H1 (cell line): ENCODE results near the gene RHO. TPM values are rescaled to one million over a fixed set of nuclear protein-coding genes. Genes with fewer than 3 reads are reported as not detected.

Source experiments
- CTCF ChIA-PET: fragments of 300-600 bp; sonication (Branson Sonifier 250); formaldehyde crosslinking; loops from one replicate; lab custom pipeline; 2021; ENCODE audit not compliant: partially characterized antibody; lab: Charles Lee
- POLR2A ChIA-PET: fragments of 300-600 bp; sonication (Branson Sonifier 250); formaldehyde crosslinking; loops from one replicate; lab custom pipeline; 2021; ENCODE audit warnings: inconsistent platforms; ENCODE audit not compliant: partially characterized antibody; lab: Charles Lee
- DNase-seq, 2 experiments: peaks; one replicate each; pipeline versions ENCODE4 v3.0.0 to v3.0.0-alpha.2; 2010 to 2022; ENCODE audit warnings: low spot score in 2 of 2, low read depth in 1 of 2, mixed read lengths in 1 of 2
- FAIRE-seq: peaks from 2 replicates; lab custom pipeline; 2011; peaks lifted over from hg19 to GRCh38; lab: Jason Lieb, UNC
- H2AFZ ChIP-seq: 2 replicates; pipeline ENCODE4 v1.8.1; 2012; ENCODE audit warnings: low read length, inconsistent platforms
- H2AK5ac ChIP-seq: 2 replicates; pipeline ENCODE4 v1.6.1; 2013; ENCODE audit warnings: low read depth, low read length
- H2BK120ac ChIP-seq: replicated peaks from 2 replicates; pipeline ENCODE3; 2013; ENCODE audit warnings: low read depth, low read length, inconsistent platforms
- H2BK12ac ChIP-seq: 2 replicates; pipeline ENCODE4 v1.6.1; 2013; ENCODE audit warnings: low read depth, low read length
- H2BK15ac ChIP-seq: 2 replicates; pipeline ENCODE4 v1.6.1; 2013; ENCODE audit warnings: low read length
- H2BK20ac ChIP-seq: 2 replicates; pipeline ENCODE4 v1.6.1; 2013; ENCODE audit warnings: low read length
- H2BK5ac ChIP-seq: 2 replicates; pipeline ENCODE4 v1.6.1; 2013; ENCODE audit warnings: low read depth, low read length
- H3K14ac ChIP-seq: 2 replicates; pipeline ENCODE4 v1.6.1; 2013; ENCODE audit warnings: inconsistent platforms; ENCODE audit not compliant: insufficient read length
- H3K18ac ChIP-seq: 2 replicates; pipeline ENCODE4 v1.6.1; 2013; ENCODE audit warnings: low read length; ENCODE audit errors: extremely low read depth
- H3K23ac ChIP-seq: 2 replicates; pipeline ENCODE4 v1.6.1; 2013; ENCODE audit warnings: inconsistent platforms; ENCODE audit not compliant: insufficient read length
- H3K23me2 ChIP-seq: 2 replicates; pipeline ENCODE4 v1.6.1; 2013; ENCODE audit warnings: low read depth, low read length
- H3K27ac ChIP-seq: 2 replicates; pipeline ENCODE4 v1.6.1; 2011; ENCODE audit warnings: low read depth, low read length, inconsistent platforms
- H3K27me3 ChIP-seq, 4 experiments: replicated peaks in 1 of 4; 1 replicate in 1 of 4; 2 replicates in 3 of 4; pipeline versions ENCODE4 v1.6.1 to v1.8.1; 2011 to 2013; ENCODE audit warnings: low read length in 3 of 4, mild to moderate bottlenecking in 3 of 4, inconsistent platforms in 2 of 4, mixed read lengths in 2 of 4, moderate library complexity in 1 of 4; ENCODE audit not compliant: control insufficient read depth in 3 of 4, insufficient read depth in 3 of 4; ENCODE audit errors: extremely low read depth in 1 of 4
- H3K36me3 ChIP-seq, 4 experiments: 2 replicates each; pipeline versions ENCODE4 v1.6.1 to v1.8.1; 2011 to 2013; ENCODE audit warnings: mild to moderate bottlenecking in 4 of 4, low read length in 3 of 4, moderate library complexity in 2 of 4, control low read depth in 1 of 4, inconsistent platforms in 1 of 4; ENCODE audit not compliant: insufficient read depth in 4 of 4, control insufficient read depth in 2 of 4
- H3K4ac ChIP-seq: replicated peaks from 2 replicates; pipeline ENCODE3; 2013; ENCODE audit warnings: low read length, low read depth, mixed read lengths, inconsistent platforms; ENCODE audit not compliant: insufficient read length
- H3K4me1 ChIP-seq, 4 experiments: replicated peaks in 1 of 4; 1 replicate in 1 of 4; 2 replicates in 3 of 4; pipeline versions ENCODE4 v1.6.1 to v1.8.1; 2011 to 2013; ENCODE audit warnings: low read length in 3 of 4, inconsistent platforms in 2 of 4, mixed read lengths in 1 of 4; ENCODE audit not compliant: insufficient read depth in 4 of 4, control insufficient read depth in 3 of 4
- H3K4me2 ChIP-seq, 2 experiments: 2 replicates each; pipeline versions ENCODE4 v1.6.1 to v1.8.1; 2011 to 2013; ENCODE audit warnings: low read depth in 2 of 2, low read length in 2 of 2, control low read depth in 1 of 2, inconsistent platforms in 1 of 2, mild to moderate bottlenecking in 1 of 2; ENCODE audit not compliant: insufficient read depth in 1 of 2
- H3K4me3 ChIP-seq, 4 experiments: fragments of 200-600, 300-600 bp in 1 of 4; sonication (generic), shearing (Covaris generic), sonication (Bioruptor Twin) in 1 of 4; 2 replicates each; pipeline versions ENCODE4 v1.5.1 to v1.8.1; 2011 to 2016; ENCODE audit warnings: low read length in 4 of 4, low read depth in 3 of 4, control low read depth in 2 of 4, inconsistent platforms in 2 of 4, mild to moderate bottlenecking in 2 of 4, mixed read lengths in 1 of 4, moderate library complexity in 1 of 4; ENCODE audit not compliant: insufficient read depth in 2 of 4; ENCODE audit errors: extremely low read depth in 1 of 4
- H3K56ac ChIP-seq: replicated peaks from 2 replicates; pipeline ENCODE3; 2013; ENCODE audit warnings: low read depth, mild to moderate bottlenecking, mixed read lengths, low read length, inconsistent platforms; ENCODE audit not compliant: insufficient read length
- H3K79me1 ChIP-seq: 2 replicates; pipeline ENCODE4 v1.6.1; 2013; ENCODE audit warnings: low read depth, low read length, control low read depth
- H3K79me2 ChIP-seq, 2 experiments: 2 replicates each; pipeline versions ENCODE4 v1.6.1 to v1.8.1; 2012 to 2013; ENCODE audit warnings: low read length in 2 of 2, mild to moderate bottlenecking in 2 of 2, inconsistent platforms in 1 of 2; ENCODE audit not compliant: insufficient read depth in 2 of 2, control insufficient read depth in 1 of 2
- H3K9ac ChIP-seq, 4 experiments: replicated peaks in 1 of 4; 1 replicate in 1 of 4; 2 replicates in 3 of 4; pipeline versions ENCODE4 v1.6.1 to v1.8.1; 2011 to 2013; ENCODE audit warnings: low read depth in 3 of 4, low read length in 3 of 4, control low read depth in 2 of 4, mild to moderate bottlenecking in 2 of 4, moderate library complexity in 2 of 4, inconsistent platforms in 1 of 4; ENCODE audit errors: extremely low read depth in 1 of 4
- H3K9me3 ChIP-seq, 2 experiments: 2 replicates each; pipeline versions ENCODE4 v1.6.1 to v1.8.1; 2012 to 2013; ENCODE audit warnings: mild to moderate bottlenecking in 2 of 2, moderate library complexity in 2 of 2, control low read depth in 1 of 2, inconsistent platforms in 1 of 2, low read depth in 1 of 2, low read length in 1 of 2, mixed read lengths in 1 of 2; ENCODE audit not compliant: insufficient read depth in 2 of 2
- H4K20me1 ChIP-seq, 2 experiments: replicated peaks in 1 of 2; 2 replicates each; pipeline versions ENCODE3 to v1.8.1; 2011 to 2013; ENCODE audit warnings: inconsistent platforms in 2 of 2, low read length in 2 of 2, mild to moderate bottlenecking in 1 of 2; ENCODE audit not compliant: insufficient read depth in 2 of 2, control insufficient read depth in 1 of 2
- H4K5ac ChIP-seq: 2 replicates; pipeline ENCODE4 v1.6.1; 2013; ENCODE audit warnings: low read length, low read depth, mixed read lengths, inconsistent platforms; ENCODE audit not compliant: insufficient read length
- H4K8ac ChIP-seq: 2 replicates; pipeline ENCODE4 v1.8.0; 2013; ENCODE audit warnings: mild to moderate bottlenecking, moderate library complexity, low read length, inconsistent platforms; ENCODE audit not compliant: insufficient read depth; ENCODE audit errors: extremely low read depth
- H4K91ac ChIP-seq: replicated peaks from 2 replicates; pipeline ENCODE3; 2013; ENCODE audit warnings: low read length, mixed read lengths, inconsistent platforms; ENCODE audit not compliant: insufficient read length
- BACH1 ChIP-seq: IDR thresholded peaks from 2 replicates; pipeline ENCODE4 v1.6.1; 2012; ENCODE audit warnings: low read length, improper control_type of control experiment
- NRF1 ChIP-seq: IDR thresholded peaks from 2 replicates; pipeline ENCODE4 v1.6.1; 2011; ENCODE audit warnings: mild to moderate bottlenecking, low read depth, low read length, improper control_type of control experiment
- USF2 ChIP-seq: IDR thresholded peaks from 2 replicates; pipeline ENCODE4 v1.6.1; 2011; ENCODE audit warnings: low read length, improper control_type of control experiment
- WGBS, 2 experiments: shearing (Covaris generic) in 1 of 2; methylation state at CpG; one replicate each; pipeline versions ENCODE4 v1.1.6 to v1.1.7; 2013 to 2015; ENCODE audit warnings: low lambda C conversion rate in 2 of 2, mixed read lengths in 2 of 2, inconsistent platforms in 1 of 2, low coverage in 1 of 2, missing lambda C conversion rate in 1 of 2; ENCODE audit not compliant: insufficient replicate concordance in 2 of 2, insufficient coverage in 1 of 2, insufficient read length in 1 of 2; ENCODE audit errors: extremely low coverage in 1 of 2, missing lambda C conversion rate in 1 of 2; 5-methylcytosine and 5-hydroxymethylcytosine counted together
- polyA plus RNA-seq, 7 experiments: library from polyadenylated mRNA; depleted of rRNA in 3 of 7; stranded (reverse) in 5 of 7; unstranded in 2 of 7; fragments of >200 nt in 5 of 7; fragments of 200-250 nt in 2 of 7; gene quantifications; 1 replicate in 5 of 7; 2 replicates in 1 of 7; 4 replicates in 1 of 7; pipeline versions ENCODE4 v1.2.1 to v1.2.3, GENCODE V29; 2011 to 2013; ENCODE audit warnings: missing spikeins in 2 of 7, mixed read lengths in 2 of 7
- total RNA-seq: library from RNA; stranded (reverse); fragmentation: NEBNext Ultra II Directional; extraction: Animal tissue kit (Norgen Biotek cat#: 25700); gene quantifications from 2 replicates; pipeline ENCODE4 v1.2.1, GENCODE V29; 2021

RHO gene
- total and polyA plus RNA-seq, 2 of the 8 experiments (the other 6 are each of a cell fraction or from before 2014, with no cell fraction given): not detected

GRCh38 chr3:129517516-129517915, 10.9 kb upstream of the RHO start:
- ChIA-PET POLR2A (interaction anchor here (1.1 to 2.8 kb wide), 2 partner anchors 10 to 31 kb away, joined by 3 to 12 read pairs; partner anchors contain the start of gene RHO), CTCF (interaction anchor here (1.0 to 2.1 kb wide), 7 partner anchors 8 to 89 kb away, joined by 3 to 9 read pairs (median 4); partner anchors contain the start of gene PLXND1)
- Histone ChIP-seq H3K9me3 (no peaks in the 10 kb centered on the region), H3K79me1 (no peaks in the 10 kb centered on the region), H4K20me1 (no peaks in the 10 kb centered on the region), H3K79me2 (no peaks in the 10 kb centered on the region), H2BK15ac (no peak overlapping the region), H3K14ac (no peak overlapping the region), H4K8ac (no peak overlapping the region), H3K36me3 (no peaks in the 10 kb centered on the region; a peak in 2 of 8 replicates), H4K5ac (no peak overlapping the region), H3K23me2 (no peaks in the 10 kb centered on the region), H3K9ac (no peak overlapping the region), H2AK5ac (no peak overlapping the region), H4K91ac (no peak overlapping the region), H2BK120ac (no peak overlapping the region), H3K4me3 (no peak overlapping the region), H3K23ac (no peak overlapping the region), H2AFZ (no peak overlapping the region), H3K56ac (no peak overlapping the region), H3K27ac (no peak overlapping the region), H3K4me2 (no peak overlapping the region), H3K4me1 (no peaks in the 10 kb centered on the region; a peak in 1 of 7 replicates), H2BK12ac (no peak overlapping the region), H3K18ac (no peak overlapping the region), H3K4ac (no peak overlapping the region), H2BK20ac (no peak overlapping the region), H2BK5ac (no peak overlapping the region), H3K27me3 (no peaks in the 10 kb centered on the region)
- 80% methylated on average over 7 of the region's 7 CpGs; no CpG with 5 or more reads in 1 of the 2 experiments for WGBS, 2 experiments
- FAIRE-seq (no peak), DNase-seq (no peak)
- TF ChIP-seq USF2 (no peak), BACH1 (no peak), NRF1 (no peak)
